Fibroblast of gingiva (primary cell): Measurements from ENCODE around the gene PEX12.
"Not testable (repeated sequence)": the region's sequence is repeated elsewhere in the genome, so short reads cannot be mapped to it uniquely, and the experiment has no call there.

ENCODE experiments used
- DNase-seq: peaks from one replicate; pipeline ENCODE4 v3.0.0-alpha.2; 2011; ENCODE audit warnings: low read depth

The PEX12 gene

GRCh38 chr17:35536664-35537171 is 41.7 kb downstream of the PEX12 start:
- DNase-seq: no peak

GRCh38 chr17:35535406-35535805 is 43.0 kb downstream of the PEX12 start:
- not testable (repeated sequence) for DNase-seq

GRCh38 chr17:35534576-35535093 is 43.7 kb downstream of the PEX12 start:
- no peak for DNase-seq

GRCh38 chr17:35531160-35531559 is 47.2 kb downstream of the PEX12 start:
- no peak for DNase-seq

- DNase-seq: no peak
These were observed 48.5 kb downstream of the PEX12 start for GRCh38 chr17:35529866-35530265.

- not testable (repeated sequence) for DNase-seq
These were observed 49.0 kb downstream of the PEX12 start for GRCh38 chr17:35529326-35529725.
